HS-27A (cell line): ENCODE data around the gene SGCA.

Source experiments
- DNase-seq: peaks from one replicate; pipeline ENCODE4 v3.0.0-alpha.2; 2012; ENCODE audit warnings: low read depth, missing footprints

Gene SGCA

DNA sequence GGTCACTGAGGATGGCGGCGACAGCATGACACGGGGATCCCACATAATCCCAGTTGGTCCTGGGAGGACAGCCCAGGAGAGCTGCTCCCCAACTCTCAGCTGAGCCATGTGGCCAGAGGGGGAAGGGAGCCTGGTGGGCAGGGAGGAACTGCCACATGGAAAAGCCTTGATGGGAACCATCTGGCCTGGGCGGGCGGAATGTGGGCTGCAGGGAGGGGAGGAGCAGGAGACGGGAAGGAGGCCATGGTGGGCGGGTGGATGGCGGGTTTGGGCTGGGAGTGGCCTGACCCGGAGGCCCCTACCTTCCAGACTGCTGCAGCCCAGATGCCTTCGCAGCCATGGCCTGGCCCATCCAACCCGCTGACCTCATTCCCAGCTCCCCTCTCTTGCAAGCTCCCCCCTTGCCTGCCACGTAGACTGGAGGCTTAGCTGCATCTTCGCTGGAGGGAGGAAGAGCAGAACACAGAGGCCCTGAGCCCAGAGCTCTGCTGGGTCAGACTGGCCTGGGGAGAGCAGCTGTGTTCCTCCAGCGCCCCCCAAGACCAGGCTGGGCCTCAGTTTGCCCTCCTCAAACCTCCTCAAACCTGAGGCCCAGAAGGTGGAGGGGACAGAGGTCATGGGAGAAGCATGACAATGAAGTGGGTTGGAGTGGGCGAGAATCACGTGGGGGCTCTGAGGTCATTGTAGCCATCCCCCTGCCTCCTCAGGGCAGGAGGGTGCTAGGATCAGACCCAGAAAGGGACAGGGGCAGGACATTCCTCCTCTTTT lies 43.9 kb downstream of the SGCA start:
- DNase-seq = peak; percentile 88

DNA sequence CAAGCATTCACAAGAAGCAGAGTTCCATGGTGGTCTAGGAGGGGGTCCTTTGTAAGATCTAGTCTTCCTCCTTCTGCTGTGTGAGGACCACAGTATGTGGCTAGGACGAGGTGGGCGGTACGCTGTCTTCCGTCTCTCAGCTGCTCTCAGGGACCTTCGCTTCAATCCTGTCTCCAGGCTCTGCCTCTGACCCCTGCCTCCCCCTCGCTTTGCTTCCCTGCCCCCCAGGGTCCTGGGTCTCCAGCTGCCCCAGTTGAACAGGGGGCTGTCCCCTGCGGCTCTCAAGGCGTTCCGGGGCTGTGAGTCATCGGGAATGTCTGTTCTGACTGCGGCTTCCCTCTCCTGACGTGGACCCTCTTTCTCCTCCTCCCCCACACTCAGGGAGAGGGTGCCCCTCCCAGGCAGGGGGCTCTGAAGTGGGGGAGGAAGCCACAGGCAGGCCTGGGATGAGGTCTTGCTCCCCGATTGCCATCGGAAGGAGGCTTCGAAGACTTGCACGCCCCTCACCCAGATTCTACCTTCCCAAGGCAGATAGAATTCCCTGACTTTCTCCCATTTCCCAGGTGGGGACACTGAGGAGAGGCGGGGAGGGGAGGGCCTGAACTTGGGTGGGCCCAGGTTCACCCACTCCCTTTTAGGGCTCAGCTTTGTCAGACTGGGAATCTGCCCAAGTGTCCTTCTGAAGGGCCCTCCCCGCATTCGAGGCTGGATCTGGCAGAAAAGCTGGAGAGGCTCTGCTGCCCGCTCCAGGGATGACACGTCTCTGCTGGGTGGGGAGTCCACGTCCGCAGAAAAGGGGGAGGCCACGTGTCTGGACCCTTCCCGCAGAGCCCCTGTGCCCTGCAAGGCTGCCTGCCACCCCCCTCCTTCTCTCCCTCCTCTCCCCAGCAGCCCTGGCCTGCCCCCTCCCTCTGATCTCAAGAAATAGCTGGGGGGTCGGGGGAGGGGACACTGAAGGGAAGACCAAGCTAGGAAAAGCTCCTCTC lies 44.7 kb downstream of the SGCA start:
- DNase-seq = peak; percentile 95

DNA sequence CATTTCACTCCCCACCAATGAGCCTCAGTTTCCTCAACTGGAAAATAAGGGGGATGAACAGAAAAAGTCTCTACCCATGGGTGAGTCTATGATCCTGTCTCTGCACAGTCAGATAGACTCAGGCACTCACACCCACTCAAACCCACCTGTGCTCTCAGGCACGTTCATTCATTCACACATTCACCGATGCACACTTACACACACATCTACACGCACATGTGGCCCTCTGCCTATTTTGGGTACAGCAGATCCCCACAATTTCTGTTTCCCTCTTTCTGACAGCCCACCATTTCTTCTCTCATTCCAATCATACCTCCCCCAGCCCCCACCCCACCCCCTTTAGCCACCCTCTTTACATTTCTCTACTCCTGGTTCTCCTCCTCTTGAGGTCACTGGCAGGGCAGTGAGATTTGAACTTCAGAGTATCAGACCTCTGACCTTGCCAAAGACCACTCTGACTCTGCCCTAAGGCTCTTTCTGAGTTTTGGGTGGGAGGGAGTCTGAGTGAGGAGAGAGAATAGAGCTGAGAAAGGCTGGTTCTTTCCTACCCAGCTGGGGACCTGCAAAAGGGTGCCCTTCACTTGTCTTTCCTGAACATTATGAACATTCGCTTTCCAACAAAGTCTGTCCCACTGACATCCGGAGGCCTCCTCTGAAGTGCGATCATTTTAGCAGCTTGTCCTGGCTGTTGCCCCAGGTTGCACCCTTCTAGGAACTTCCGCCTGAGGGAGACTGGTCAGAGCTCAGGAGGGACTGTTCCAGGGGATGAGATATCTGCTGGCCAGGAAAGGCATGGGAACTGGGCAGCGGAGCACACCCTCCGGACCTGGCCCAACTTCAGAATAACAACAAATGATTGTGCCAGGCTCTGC lies 45.7 kb downstream of the SGCA start:
- no peak for DNase-seq

DNA sequence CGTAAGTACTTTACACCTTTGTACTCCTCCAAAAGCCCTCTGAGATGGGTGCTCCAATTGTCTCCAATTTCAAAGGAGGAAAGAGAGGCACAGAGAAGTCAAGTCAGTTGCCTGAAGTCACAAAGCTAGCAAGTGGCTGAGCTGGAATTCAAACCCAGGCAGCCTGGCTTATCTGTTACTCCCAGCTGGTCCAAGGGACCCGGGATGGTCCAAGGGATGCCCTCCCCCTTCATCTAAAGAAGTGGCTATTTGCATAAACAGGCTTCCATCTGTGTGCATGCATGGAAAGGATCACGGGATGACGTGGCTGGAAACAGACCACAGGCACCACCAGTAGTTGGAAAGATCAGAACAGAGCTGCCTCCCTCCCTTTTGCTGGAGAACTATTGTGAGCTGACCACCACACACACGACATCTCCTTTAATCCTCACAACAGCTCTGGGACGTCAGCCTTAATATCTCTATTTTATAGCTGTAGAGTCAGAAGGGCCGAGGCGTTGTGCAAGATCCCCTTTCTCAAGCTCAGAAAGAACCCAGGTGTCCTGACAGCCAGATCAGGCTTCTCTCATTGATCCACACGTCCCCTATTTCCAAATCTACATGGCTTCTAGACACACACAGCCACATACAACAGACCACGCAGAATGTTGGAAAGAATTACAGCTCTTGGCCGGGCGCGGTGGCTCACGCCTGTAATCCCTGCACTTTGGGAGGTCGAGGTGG lies 46.5 kb downstream of the SGCA start:
- no peak for DNase-seq

DNA sequence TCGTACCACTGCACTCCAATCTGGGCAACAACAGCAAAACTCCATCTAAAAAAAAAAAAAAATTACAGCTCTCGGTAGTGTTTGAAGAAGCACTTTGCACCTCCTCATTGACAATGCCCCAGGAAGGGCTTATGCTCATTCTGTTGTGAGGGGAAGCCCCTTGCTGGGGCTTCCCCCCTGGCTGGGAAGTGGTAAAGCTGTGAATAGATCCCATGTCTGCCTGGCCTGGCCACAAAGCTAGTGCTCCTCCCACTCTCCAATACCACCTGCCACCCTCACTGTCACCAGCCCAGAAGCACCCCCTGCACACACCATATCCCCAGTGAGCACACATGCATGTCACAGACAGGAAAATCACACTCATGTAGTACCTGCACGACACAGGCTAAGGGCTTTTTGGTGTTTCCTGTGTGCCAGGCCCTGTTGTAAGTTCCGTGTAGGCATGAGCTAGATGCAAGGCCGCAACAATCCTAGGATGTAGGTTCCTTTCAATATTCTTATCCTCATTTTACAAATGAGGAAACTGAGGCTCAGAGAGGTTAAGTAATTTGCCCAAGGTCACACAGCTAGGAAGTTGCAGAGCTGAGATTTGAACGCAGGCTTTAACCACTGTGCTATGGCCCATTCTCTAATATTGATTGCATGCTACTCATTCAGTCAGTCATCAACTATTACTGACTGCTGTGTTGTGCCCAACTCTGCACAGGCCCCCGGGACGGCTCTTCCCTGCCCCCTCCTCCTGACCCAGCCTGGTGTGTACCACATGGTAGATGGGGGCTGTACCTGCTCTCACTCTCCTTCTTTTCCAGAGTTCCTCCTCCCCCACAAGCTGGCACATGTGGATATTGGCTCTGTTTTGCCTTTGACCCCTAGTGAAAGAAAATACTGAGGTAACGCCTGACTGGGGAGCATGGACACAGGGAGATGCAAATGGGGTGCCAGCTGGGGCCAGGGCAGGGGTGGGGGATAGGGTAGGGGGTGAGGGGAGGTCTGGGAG lies 47.5 kb downstream of the SGCA start:
- DNase-seq = no peak

DNA sequence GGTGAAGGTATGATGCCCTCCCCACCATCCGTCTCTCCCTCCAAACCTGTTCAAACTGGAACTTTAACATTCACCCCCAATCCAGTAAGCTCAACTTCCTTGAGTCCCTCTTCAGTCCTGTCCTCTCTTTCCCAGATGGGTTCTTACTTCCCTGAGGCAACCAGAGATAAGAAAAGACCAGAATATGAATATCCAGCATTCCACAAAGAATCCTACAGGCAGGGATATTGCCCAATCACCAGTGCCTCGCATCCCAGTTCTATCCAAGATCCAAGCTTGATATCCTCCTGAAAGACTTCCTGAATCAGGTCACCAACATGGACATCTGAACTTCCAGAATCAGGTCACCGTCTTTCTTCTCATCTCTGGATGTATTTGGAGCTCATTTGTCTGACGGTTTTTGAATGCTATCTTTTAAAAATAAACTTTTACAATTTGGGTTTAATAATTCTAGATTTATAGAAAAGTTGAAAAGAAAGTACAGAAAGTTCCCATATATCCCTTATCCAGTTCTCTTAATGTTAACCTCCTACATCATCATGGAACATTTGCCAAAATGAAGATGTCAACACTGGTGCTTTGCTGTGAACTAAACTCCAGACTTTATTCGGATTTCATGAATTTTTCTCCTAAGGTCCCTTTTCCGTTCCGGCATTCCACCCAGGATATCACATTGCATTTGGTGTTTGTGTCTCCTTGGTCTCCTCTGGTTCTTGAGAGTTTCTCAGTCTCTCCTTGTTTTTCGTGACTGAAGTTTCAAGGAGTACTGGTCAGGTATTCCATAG lies 49.4 kb downstream of the SGCA start:
- DNase-seq = no peak

DNA sequence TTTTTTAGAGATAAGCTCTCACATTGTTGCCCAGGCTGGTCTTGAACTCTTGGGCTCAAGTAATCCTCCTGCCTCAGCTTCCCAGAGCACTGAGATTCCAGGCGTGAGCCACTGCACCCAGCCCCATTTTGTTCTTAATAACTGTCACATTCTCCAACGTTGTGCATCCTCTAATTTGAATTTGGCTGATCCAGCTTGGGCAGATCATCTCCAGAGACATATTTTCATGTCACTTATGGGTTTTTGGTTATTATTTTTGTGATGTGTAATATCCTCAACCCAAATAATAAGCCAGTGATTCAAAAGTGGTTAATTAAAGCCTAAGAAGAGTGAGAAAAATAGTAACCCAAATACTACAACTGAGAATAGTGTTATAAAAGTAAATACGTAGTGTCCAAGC lies 51.8 kb downstream of the SGCA start:
- no peak for DNase-seq

DNA sequence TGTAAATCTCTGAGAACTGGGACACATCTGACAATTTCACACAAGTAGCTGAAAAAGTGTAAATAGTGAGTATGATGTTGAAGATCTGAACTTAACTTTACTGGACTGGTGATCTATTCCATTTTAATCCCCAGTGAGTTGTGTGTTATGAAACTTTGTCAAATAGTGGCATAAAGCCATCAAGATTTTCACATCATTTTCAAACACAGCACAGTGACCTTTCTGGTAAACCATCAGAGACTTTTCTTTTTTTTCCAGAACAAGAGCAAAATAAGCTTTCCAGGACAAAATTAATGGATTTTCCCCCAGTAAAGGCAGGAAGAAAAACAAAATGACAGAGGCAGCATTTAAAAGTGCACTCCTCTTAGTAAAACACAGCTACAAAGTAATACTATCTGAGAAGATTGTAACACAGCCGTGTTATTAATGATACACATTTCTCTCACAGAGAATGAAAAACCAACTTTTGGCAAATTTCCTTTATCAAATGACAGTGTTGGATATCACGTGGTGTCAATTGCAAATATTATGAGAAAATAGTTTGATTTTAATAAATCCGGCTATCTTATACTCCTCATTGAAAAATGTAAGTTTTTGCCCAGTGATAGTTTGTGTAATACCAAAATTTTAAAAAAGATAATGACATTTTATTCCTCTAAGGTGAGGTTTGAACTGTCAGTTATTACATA lies 52.4 kb downstream of the SGCA start:
- no peak for DNase-seq

DNA sequence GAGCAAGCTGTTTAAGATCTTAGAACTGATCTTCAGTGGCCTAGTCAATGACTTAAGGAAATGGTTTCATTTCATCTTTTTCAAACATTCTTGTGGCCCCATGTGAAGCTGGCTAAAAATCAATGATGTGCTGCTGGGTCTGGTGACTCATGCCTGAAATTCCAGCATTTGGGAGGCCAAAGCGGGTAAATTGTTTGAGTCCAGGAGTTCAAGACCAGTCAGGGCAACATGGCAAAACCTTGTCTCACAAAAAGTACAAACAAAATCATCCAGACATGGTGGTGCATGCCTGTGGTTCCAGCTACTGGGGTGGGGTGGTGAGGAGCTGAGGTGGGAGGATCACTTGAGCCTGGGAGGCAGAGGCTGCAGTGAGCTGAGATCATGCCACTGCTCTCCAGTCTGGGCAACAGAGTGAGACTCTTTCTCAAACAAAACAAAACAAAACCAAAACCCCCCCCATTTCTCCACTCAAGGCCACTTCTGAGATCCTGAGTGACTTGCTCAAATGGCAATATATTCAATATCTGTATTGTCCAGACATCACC lies 53.0 kb downstream of the SGCA start:
- peak; percentile 96 for DNase-seq

DNA sequence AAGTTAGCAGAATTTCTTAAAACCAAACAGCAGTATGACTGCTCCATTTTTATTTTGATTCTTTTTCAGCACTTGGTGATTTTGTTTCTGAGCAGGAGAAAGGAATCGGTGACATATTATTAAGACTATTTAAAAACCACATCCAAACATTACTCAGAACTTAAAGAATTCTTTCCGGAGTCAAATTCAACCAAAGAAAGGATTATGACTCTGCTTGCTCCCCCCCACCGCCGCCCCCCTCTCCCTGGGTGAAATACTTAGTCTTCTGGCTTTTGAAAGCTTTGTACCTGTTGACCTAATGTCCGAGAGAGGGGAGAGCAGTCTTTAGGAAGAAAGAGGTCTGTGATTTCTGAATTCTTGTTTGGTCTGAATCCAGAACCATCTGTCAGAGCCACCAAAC lies 53.5 kb downstream of the SGCA start:
- DNase-seq = peak; percentile 76

DNA sequence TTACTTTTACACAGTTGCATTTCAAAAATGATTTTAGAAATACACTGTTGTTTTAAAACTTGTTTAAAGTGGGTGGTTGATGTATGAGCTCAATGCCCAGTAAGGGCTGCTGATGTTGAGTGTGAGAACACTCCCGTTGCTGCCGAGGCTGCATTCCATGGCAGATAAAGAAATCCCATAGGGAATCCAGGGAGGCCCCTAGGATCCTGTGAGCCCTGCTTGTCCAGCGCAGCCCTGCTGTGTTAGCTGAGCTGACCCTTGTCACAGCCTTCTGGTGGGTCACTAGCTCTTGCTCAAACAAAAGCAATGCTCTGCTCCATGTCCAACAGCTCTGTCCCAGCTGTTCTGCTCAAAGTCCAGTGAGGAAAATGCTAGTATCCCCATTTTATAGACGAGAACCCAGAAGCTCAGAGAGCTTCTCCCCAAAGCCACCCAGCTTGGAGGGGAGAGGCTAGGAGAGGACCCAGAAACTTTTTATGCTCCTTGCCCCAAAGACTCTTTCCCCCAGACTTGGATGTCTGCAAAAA lies 54.2 kb downstream of the SGCA start:
- DNase-seq = no peak

DNA sequence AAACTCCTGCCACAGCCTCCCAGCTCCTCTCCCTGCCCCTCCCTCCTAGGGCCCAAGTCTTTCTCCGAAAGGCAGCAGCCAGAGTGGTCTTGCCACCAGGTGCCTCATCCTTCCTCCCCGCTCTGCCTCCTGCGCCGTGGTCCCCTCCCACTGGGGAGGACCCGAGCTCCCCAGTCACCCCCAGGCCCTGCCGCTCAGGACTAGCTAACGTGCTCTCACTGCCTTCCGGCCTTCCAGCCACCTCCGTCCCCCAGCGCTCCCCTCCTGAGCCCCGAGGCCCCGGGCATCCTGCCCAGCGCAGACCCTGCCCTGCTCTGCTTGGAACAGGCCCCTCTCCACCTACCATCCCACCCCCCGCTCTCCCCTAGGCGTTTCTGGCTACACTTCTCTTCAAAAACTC lies 55.0 kb downstream of the SGCA start:
- DNase-seq = no peak

DNA sequence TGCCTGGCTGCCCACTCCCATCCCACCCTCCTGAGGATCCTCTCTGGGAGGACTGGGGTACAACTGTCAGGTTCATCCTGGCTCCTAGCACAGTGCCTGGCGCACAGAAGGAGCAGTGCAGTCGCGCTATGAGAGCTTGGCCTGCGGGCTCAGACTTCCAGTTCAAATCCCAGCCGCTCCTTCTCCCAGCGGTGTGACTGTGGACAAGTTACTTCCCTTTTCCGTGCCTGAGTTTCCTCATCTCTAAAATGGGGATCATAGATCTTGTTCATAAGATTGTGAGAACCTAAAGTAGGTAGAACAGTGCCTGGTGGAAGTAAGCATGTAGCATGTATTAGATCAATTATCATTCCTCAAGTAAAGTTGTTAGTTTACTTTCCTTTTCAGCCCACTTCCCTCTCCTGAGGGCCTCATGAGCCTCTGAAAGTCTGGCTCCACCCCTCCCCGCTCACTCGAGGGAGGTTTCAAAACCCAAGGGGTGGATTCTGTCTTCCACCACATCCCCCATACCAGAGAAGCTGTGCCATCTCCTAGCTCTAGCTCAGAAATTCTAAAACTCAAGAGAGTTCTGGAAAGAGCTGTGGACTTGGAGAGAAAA lies 55.6 kb downstream of the SGCA start:
- DNase-seq = no peak

DNA sequence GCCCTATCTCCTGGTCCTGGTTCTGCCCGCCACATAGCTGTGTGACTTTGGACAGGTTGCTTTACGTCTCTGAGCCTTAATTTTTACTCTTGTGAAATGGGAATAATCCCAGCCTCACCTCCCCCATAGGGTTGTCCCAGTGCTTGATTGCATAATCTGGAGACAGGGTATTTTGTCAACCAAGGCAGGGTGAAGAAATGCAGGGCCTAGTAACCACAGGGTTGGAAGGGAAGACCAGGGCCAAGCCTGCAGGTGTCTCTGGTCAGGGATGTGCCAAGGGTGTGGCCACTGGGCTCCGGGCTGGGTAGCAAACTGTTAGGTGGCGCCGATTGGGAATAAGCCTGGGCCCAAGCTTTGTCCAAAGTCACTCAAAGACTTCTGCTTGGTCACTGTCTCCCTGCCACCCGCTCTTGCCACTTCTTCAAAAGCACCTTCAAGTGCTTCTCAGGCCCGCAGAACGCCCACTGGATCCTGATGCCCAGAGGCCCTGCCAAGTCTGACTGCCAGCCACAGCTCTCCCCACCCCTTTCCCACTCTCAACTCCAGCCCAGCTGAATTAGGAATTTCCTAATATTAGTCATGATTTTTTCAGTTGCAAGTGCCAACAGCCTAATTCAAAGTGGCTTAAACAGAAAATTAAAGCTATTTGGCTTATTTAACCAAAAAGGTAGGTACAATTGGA lies 56.2 kb downstream of the SGCA start:
- no peak for DNase-seq

DNA sequence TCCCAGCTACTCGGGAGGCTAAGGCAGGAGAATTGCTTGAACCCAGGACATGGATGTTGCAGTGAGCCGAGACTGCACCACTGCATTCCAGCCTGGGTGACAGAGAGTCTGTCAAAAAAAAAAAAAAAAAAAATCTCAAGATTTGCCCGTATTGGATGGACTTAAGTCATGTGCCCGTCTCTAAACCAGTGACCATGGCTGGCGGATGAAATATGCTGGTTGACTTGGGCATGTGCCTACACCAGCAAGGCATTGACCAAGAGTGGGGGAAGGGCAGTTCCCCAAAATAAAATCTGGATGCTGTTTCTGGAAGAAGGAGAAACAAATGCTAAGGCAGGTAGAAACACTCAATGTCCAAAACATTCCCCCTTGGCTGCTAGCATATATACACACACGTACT lies 57.1 kb downstream of the SGCA start:
- DNase-seq = no peak
